Tibial nerve (tissue), 4 donors: Measurements from ENCODE around the gene TRIM17. TPM values are rescaled to one million over a fixed set of nuclear protein-coding genes. Genes with fewer than 3 reads are reported as not detected.

Experiments used
- DNase-seq, 2 donors: peaks; one replicate each; pipeline ENCODE4 v3.0.0-alpha.2; 2019; ENCODE audit warnings: low spot score in 2 of 2
- H3K27ac ChIP-seq, 4 donors: fragments of 200-600 bp; sonication (generic) in 3 of 4; one replicate each; pipeline ENCODE4 v1.5.1; 2017 to 2019; ENCODE audit warnings: mild to moderate bottlenecking in 1 of 4
- H3K27me3 ChIP-seq, 2 donors: fragments of 200-600 bp; sonication (generic) in 1 of 2; one replicate each; pipeline versions ENCODE4 v1.5.1 to v1.6.0; 2017 to 2019
- H3K36me3 ChIP-seq, 3 donors: fragments of 200-600 bp; sonication (generic); one replicate each; pipeline ENCODE4 v1.5.1; 2018 to 2019
- H3K4me1 ChIP-seq, 4 donors: fragments of 200-600 bp; sonication (generic) in 3 of 4; one replicate each; pipeline ENCODE4 v1.5.1; 2017 to 2019
- H3K4me3 ChIP-seq, 4 donors: fragments of 200-600 bp; sonication (generic) in 3 of 4; one replicate each; pipeline ENCODE4 v1.5.1; 2017 to 2019; ENCODE audit warnings: mild to moderate bottlenecking in 1 of 4, moderate library complexity in 1 of 4
- H3K9me3 ChIP-seq, 4 donors: fragments of 200-600 bp; sonication (generic) in 3 of 4; one replicate each; pipeline ENCODE4 v1.5.1; 2017 to 2019
- CTCF ChIP-seq, 5 experiments: fragments of 200-600 bp in 3 of 5; fragments of 450-650 bp in 2 of 5; sonication (generic) in 3 of 5; IDR thresholded peaks; one replicate each; pipeline ENCODE4 v1.5.1; 2016 to 2019; ENCODE audit warnings: antibody characterized with exemption in 5 of 5, mild to moderate bottlenecking in 3 of 5, moderate library complexity in 2 of 5
- EP300 ChIP-seq, 2 donors: sonication (generic); formaldehyde crosslinking; IDR thresholded peaks; one replicate each; pipeline ENCODE4 v1.6.1; 2017; ENCODE audit warnings: antibody characterized with exemption in 2 of 2, mild to moderate bottlenecking in 1 of 2
- POLR2A ChIP-seq, 2 donors: fragments of 450-650 bp; IDR thresholded peaks; one replicate each; pipeline ENCODE4 v1.6.1; 2017; ENCODE audit warnings: antibody characterized with exemption in 2 of 2, mild to moderate bottlenecking in 2 of 2, moderate library complexity in 2 of 2
- WGBS, 2 donors: methylation state at CpG; one replicate each; pipeline ENCODE4 v1.1.5; 2018; 5-methylcytosine and 5-hydroxymethylcytosine counted together
- total RNA-seq, 4 donors: library from RNA; depleted of rRNA; stranded (reverse); fragments of >200 nt; gene quantifications; one replicate each; pipeline ENCODE4 v1.1.0, GENCODE V29; 2016

TRIM17 gene
- total RNA-seq, 4 donors from 2014 or later: 0.63 to 4.2 (median 1.4) TPM; not detected in 1

GRCh38 chr1:228455715-228456114 lies 39.1 kb upstream of the TRIM17 start:
- Histone ChIP-seq H3K4me3 (no peak overlapping the region), H3K9me3 (no peaks in the 10 kb centered on the region), H3K27me3 (peaks cover 0 to 9% of the 10 kb centered on the region in 2 donors), H3K36me3 (no peaks in the 10 kb centered on the region), H3K4me1 (peaks cover 0 to 29% (median 16%) of the 10 kb centered on the region in 4 donors), H3K27ac (no peak overlapping the region)
- TF ChIP-seq EP300 (IDR thresholded peaks at IDR 0.05) (no peak), POLR2A (IDR thresholded peaks at IDR 0.05) (no peak), CTCF (IDR thresholded peaks at IDR 0.05) (peak in 1 of 5 experiments; percentile 10)
- 15 to 24% methylated on average over 1 of the region's 1 CpG for WGBS, 2 donors
- no peak for DNase-seq

- DNase-seq: no peak
- no peak for TF ChIP-seq CTCF (IDR thresholded peaks at IDR 0.05)
- no peak for TF ChIP-seq POLR2A (IDR thresholded peaks at IDR 0.05)
- no peak for TF ChIP-seq EP300 (IDR thresholded peaks at IDR 0.05)
- no peak overlapping the region for H3K4me3 ChIP-seq
- no peaks in the 10 kb centered on the region for H3K27me3 ChIP-seq
- WGBS, 2 donors: 82 to 86% methylated on average over 1 of the region's 1 CpG
- no peaks in the 10 kb centered on the region for H3K9me3 ChIP-seq
- H3K27ac ChIP-seq: no peak overlapping the region
- H3K4me1 ChIP-seq: peaks cover 0 to 23% (median 12%) of the 10 kb centered on the region in 4 donors
- H3K36me3 ChIP-seq: no peaks in the 10 kb centered on the region
Measured at GRCh38 chr1:228454238-228454637, 37.6 kb upstream of the TRIM17 start.

- TF ChIP-seq EP300 (IDR thresholded peaks at IDR 0.05) (no peak), POLR2A (IDR thresholded peaks at IDR 0.05) (no peak), CTCF (IDR thresholded peaks at IDR 0.05) (no peak)
- DNase-seq: no peak
- H3K9me3 ChIP-seq: no peaks in the 10 kb centered on the region
- WGBS, 2 donors: 92 to 95% methylated on average over 3 of the region's 3 CpGs
- no peak overlapping the region for H3K4me3 ChIP-seq
- H3K27me3 ChIP-seq: no peaks in the 10 kb centered on the region
- no peaks in the 10 kb centered on the region for H3K36me3 ChIP-seq
- H3K27ac ChIP-seq: no peak overlapping the region
- H3K4me1 ChIP-seq: peaks cover 0 to 19% (median 6%) of the 10 kb centered on the region in 4 donors
Measured at GRCh38 chr1:228453614-228454013, 37.0 kb upstream of the TRIM17 start.

GRCh38 chr1:228453022-228453560 lies 36.4 kb upstream of the TRIM17 start:
- Histone ChIP-seq H3K36me3 (no peaks in the 10 kb centered on the region), H3K4me1 (peaks cover 0 to 19% (median 5%) of the 10 kb centered on the region in 4 donors), H3K4me3 (no peak overlapping the region), H3K9me3 (no peaks in the 10 kb centered on the region), H3K27me3 (peaks cover 0 to 2% of the 10 kb centered on the region in 2 donors), H3K27ac (no peak overlapping the region)
- WGBS, 2 donors: 83% methylated on average over 10 of the region's 10 CpGs
- DNase-seq: no peak
- TF ChIP-seq POLR2A (IDR thresholded peaks at IDR 0.05) (no peak), EP300 (IDR thresholded peaks at IDR 0.05) (no peak), CTCF (IDR thresholded peaks at IDR 0.05) (no peak)

- Histone ChIP-seq H3K27me3 (peaks cover 0 to 7% of the 10 kb centered on the region in 2 donors), H3K4me1 (peaks cover 0 to 19% (median 5%) of the 10 kb centered on the region in 4 donors), H3K36me3 (no peaks in the 10 kb centered on the region), H3K4me3 (no peak overlapping the region), H3K9me3 (no peaks in the 10 kb centered on the region), H3K27ac (no peak overlapping the region)
- TF ChIP-seq CTCF (IDR thresholded peaks at IDR 0.05): no peak
- WGBS, 2 donors: 71 to 74% methylated on average over 9 to 10 of the region's 10 CpGs
- DNase-seq: no peak
Measured at GRCh38 chr1:228452194-228453021, 35.7 kb upstream of the TRIM17 start.
